Measurements from ENCODE around the gene ERG28.

DNA sequence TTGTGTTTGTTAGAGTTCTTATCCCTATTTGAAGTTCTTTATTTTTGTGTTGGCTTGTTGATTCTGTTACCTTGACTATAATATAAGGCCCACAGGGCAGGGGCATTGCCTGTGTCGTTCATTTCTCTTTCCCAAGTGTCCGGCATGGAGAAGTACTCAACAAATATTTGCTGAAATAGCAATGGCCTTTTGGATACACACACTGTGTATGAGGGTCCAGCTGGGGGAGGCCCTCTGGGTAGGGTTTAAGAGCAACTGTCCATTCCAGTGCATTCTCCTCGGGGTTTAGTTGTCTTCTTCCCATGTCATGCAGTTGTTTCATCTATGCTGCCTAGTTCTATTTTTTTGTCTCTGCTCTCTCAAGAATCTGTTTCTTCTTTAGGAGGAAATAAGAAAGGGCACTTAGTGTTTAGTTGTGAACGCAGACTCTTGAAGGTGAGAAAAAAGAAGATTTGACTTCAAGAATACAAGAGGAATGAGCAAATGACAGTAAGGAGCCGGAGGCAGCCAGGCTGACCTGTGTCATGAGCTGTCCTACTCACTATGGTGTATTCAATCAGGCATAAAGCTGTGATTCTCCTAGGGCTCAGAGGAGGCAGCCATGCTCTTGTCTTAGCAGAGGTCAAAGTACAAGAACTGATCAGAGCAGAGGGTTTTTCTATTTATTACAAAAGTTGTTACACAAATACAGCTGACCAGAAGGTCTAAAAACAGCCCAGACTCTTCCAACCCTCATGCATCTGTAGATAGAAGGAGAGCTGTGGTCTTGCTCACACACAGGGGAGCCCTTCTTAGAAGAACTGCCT lies 10.2 kb downstream of the ERG28 start:
- TF ChIP-seq POLR2A (IDR thresholded peaks at IDR 0.05; ENCODE audit: low read length) (no peak), GATA1 (IDR thresholded peaks at IDR 0.05; ENCODE audit: low read depth, low read length) (no peak)
